CD4-positive, CD25-positive, alpha-beta regulatory T cell (primary cell): ENCODE data around the gene LDLRAP1. TPM values are rescaled to one million over a fixed set of nuclear protein-coding genes. Genes with fewer than 3 reads are reported as not detected.
A peak's percentile ranks its signal among the peaks of the same experiment; 100 is the strongest.

Experiments
- ATAC-seq, 2 donors: fragments of 150-1000 bp; cut with Tn5 transposase; one replicate each; pipeline ENCODE4 v1.10.0; 2021; ENCODE audit warnings: low read depth in 2 of 2, moderate number of reproducible peaks in 2 of 2, moderate library complexity in 1 of 2
- DNase-seq, 3 donors: peaks; one replicate each; pipeline versions ENCODE4 v3.0.0 to v3.0.0-alpha.2; 2012 to 2022; ENCODE audit warnings: mixed read lengths in 1 of 3
- H3K27ac ChIP-seq: one replicate; pipeline ENCODE4 v1.7.0; 2013; ENCODE audit warnings: mild to moderate bottlenecking, low read length; ENCODE audit not compliant: insufficient read depth, poor library complexity, severe bottlenecking
- H3K27me3 ChIP-seq: one replicate; pipeline ENCODE4 v1.7.0; 2013; ENCODE audit warnings: low read length; ENCODE audit not compliant: control insufficient read depth, insufficient read depth
- H3K36me3 ChIP-seq: one replicate; pipeline ENCODE4 v1.7.0; 2013; ENCODE audit warnings: mild to moderate bottlenecking, low read length, moderate library complexity; ENCODE audit not compliant: control insufficient read depth, insufficient read depth
- H3K4me1 ChIP-seq: 2 replicates; pipeline ENCODE4 v1.7.0; 2013; ENCODE audit warnings: mild to moderate bottlenecking, low read length; ENCODE audit not compliant: insufficient read depth, control insufficient read depth, poor library complexity, severe bottlenecking
- H3K4me3 ChIP-seq: one replicate; pipeline ENCODE4 v1.7.0; 2013; ENCODE audit warnings: low read depth, mild to moderate bottlenecking, low read length, moderate library complexity
- H3K9me3 ChIP-seq, 2 experiments: 1 replicate in 1 of 2; 2 replicates in 1 of 2; pipeline ENCODE4 v1.7.0; 2013; ENCODE audit warnings: low read length in 2 of 2, mild to moderate bottlenecking in 1 of 2, moderate library complexity in 1 of 2; ENCODE audit not compliant: control insufficient read depth in 2 of 2
- H3K27ac Mint-ChIP-seq, 3 donors: one replicate each; pipeline ENCODE4 v1.8.0; 2020 to 2022; ENCODE audit warnings: mild to moderate bottlenecking in 3 of 3, mixed read lengths in 3 of 3, moderate library complexity in 2 of 3
- H3K27me3 Mint-ChIP-seq: one replicate; pipeline ENCODE4 v1.8.0; 2022; ENCODE audit warnings: mild to moderate bottlenecking, mixed read lengths
- H3K36me3 Mint-ChIP-seq: one replicate; pipeline ENCODE4 v1.8.0; 2020; ENCODE audit warnings: mixed read lengths
- H3K4me1 Mint-ChIP-seq, 4 donors: one replicate each; pipeline ENCODE4 v1.8.0; 2020 to 2022; ENCODE audit warnings: mixed read lengths in 4 of 4, mild to moderate bottlenecking in 1 of 4
- H3K4me3 Mint-ChIP-seq, 4 donors: one replicate each; pipeline ENCODE4 v1.8.0; 2020 to 2022; ENCODE audit warnings: mild to moderate bottlenecking in 4 of 4, mixed read lengths in 4 of 4, moderate library complexity in 3 of 4
- H3K9me3 Mint-ChIP-seq, 7 donors: one replicate each; pipeline ENCODE4 v1.8.0; 2020 to 2022; ENCODE audit warnings: mixed read lengths in 7 of 7, mild to moderate bottlenecking in 3 of 7, moderate library complexity in 2 of 7
- polyA plus RNA-seq, 4 donors: library from polyadenylated mRNA; unstranded; fragments of 300-500 nt; fragmentation: Illumina TruSeq; gene quantifications; one replicate each; pipeline ENCODE4 v1.2.3, GENCODE V29; 2021
- total RNA-seq: library from RNA; stranded (reverse); gene quantifications from one replicate; pipeline ENCODE4 v1.2.3, GENCODE V29; 2022

Gene LDLRAP1
- total and polyA plus RNA-seq, 5 donors from 2014 or later: 98.7 to 326 (median 236) TPM

DNA sequence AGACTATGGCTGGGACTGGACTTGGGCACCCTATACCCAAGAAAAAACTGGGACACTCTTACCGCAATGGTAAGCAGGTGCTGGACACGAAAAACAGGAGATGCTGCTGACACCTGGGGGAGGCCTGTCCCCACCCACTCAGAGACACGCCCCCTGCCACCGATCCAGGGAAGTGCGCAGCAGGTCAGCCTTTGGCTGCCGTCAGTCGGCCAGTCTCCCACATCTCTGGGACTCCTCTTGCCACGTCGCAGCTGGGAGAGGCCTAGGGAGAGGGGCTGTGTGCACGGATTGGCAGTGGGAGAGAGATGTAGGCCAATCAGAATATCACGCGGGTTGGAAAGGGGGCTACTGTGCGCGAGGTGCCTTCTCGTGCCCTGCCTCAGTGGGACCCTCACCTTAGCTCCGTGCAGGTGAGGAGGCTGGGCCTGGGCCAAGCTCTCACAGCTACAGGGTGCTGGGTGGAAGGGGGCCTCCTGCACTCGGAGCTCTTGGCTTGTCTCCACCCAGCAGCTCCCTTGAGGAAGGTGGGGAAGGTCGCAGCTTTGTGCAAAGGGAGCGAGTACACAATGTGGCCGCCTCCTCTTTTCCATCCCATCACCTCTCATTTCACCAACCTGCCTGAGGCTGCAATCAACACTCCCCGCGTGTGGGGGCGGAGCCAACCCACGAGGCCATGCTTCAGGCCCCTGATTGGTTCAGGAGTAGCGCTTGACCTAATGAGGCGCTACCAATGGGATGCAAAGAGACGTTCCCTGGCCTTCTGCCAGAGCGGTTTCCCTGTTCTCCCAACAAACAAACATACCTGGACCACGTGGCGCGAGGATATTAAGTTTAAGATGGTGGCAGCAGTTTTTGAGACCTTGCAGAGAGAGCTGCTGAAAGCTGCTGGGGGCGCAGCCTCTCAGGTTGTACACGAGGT lies 25.7 kb upstream of the LDLRAP1 start:
- Histone ChIP-seq H3K27ac (no peak overlapping the region), H3K9me3 (no peaks in the 10 kb centered on the region), H3K27me3 (no peaks in the 10 kb centered on the region), H3K4me1 (peaks cover 5% of the 10 kb centered on the region), H3K4me3 (no peak overlapping the region), H3K36me3 (no peaks in the 10 kb centered on the region)
- H3K4me1 Mint-ChIP-seq: peaks cover 4 to 16% (median 12%) of the 10 kb centered on the region in 4 donors
- DNase-seq (no peak), ATAC-seq (no peak)
- H3K9me3 Mint-ChIP-seq: peaks cover 0 to 6% (median 0%) of the 10 kb centered on the region in 7 donors
- no peak overlapping the region for H3K4me3 Mint-ChIP-seq
- H3K36me3 Mint-ChIP-seq: no peaks in the 10 kb centered on the region
- H3K27me3 Mint-ChIP-seq: peaks cover 4% of the 10 kb centered on the region
- no peak overlapping the region for H3K27ac Mint-ChIP-seq

DNA sequence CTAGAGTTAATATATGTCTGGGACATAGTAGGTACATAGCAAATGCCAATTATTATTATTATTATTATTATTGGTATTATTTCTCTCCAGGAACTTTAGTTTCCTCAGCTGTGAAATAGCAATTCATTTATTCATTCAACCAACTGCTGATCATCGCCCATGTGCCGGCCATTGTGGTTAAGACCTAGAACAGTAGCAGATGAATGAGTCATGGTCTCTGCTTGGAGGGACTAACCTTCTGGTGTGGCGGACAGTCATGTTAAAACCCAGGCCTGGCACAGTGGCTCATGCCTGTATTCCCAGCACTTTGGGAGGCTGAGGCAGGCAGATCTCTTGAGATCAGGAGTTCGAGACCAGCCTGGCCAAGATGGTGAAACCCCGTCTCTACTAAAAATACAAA lies 23.8 kb upstream of the LDLRAP1 start:
- no peaks in the 10 kb centered on the region for H3K9me3 ChIP-seq
- no peak for DNase-seq
- no peaks in the 10 kb centered on the region for H3K27me3 Mint-ChIP-seq
- H3K27me3 ChIP-seq: no peaks in the 10 kb centered on the region
- H3K4me1 Mint-ChIP-seq: peaks cover 4 to 16% (median 11%) of the 10 kb centered on the region in 4 donors
- no peaks in the 10 kb centered on the region for H3K36me3 ChIP-seq
- H3K9me3 Mint-ChIP-seq: peaks cover 0 to 5% (median 0%) of the 10 kb centered on the region in 7 donors
- H3K36me3 Mint-ChIP-seq: no peaks in the 10 kb centered on the region
- no peak overlapping the region for H3K4me3 Mint-ChIP-seq
- no peak overlapping the region for H3K27ac ChIP-seq
- no peak for ATAC-seq
- no peak overlapping the region for H3K4me3 ChIP-seq
- peaks cover 5% of the 10 kb centered on the region for H3K4me1 ChIP-seq
- peak overlapping the region in 1 of 3 donors; percentile 87 for H3K27ac Mint-ChIP-seq

DNA sequence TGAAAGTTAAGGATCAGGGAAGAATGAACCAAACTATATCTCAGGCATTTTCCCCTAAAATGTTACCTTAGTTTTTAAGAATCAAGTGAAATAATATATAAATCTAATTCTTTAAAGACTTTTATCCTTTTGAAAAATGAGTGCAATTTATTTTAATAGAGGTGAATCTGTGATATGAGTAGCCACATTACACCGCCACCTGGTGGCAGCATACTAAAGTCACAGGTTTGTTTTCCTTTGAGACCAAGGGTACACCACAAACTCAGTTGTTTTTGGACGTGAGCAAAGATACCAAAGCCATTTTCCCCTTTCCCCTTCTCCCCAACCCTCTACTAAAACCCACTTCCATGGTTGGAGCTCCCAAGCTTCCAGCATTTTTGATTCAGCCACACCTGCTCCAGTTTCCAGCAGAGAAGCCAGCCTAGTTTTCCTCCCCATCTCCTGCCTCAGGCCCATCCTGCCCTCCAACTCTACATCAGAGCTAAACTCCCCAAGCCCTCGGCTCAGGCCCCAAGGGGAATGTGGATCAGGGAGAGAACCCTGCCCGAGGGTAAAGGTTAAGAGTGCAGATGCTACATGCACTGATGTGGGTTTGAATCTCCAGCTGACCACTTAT lies 22.9 kb upstream of the LDLRAP1 start:
- Mint-ChIP-seq H3K9me3 (peaks cover 0 to 4% (median 3%) of the 10 kb centered on the region in 7 donors), H3K36me3 (no peaks in the 10 kb centered on the region), H3K27ac (peak overlapping the region; percentile 87 to 90 (median 88)), H3K27me3 (no peaks in the 10 kb centered on the region), H3K4me1 (peaks cover 4 to 16% (median 10%) of the 10 kb centered on the region in 4 donors), H3K4me3 (no peak overlapping the region)
- ATAC-seq (peak; percentile 64 to 67), DNase-seq (peak; percentile 50 to 83 (median 71))
- Histone ChIP-seq H3K4me1 (peaks cover 5% of the 10 kb centered on the region), H3K9me3 (no peaks in the 10 kb centered on the region), H3K4me3 (no peak overlapping the region), H3K36me3 (no peaks in the 10 kb centered on the region), H3K27ac (no peak overlapping the region), H3K27me3 (no peaks in the 10 kb centered on the region)

DNA sequence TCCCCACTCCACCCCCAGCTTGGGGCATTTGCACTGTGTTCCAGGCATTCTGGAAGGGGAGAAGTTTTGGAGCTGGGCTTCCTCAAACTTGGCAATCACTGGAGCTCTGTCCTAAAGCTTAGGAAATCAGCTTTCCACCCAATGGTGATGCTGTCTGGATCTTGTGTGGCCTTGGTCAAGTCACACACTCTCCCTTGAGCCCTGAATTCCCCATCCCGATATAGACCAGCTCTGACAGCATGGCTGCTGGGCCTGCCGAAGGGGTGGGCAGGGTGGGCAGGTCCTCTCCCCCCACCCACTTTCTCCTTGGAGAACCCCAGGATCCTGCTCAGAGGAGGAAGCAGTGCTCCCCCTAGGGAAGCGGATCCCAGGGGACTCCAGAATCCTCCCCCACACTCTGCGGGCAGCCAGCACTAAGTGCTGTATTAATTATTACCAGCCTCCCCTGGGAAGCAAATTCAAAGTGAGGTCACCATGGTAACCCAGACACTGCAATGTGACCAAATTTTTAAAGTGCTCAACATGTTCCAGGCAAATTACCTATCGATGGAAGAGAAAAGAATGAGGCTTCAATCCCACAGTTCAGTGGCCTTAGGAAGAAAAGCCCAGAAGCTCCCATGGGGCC lies 21.3 kb upstream of the LDLRAP1 start:
- no peaks in the 10 kb centered on the region for H3K36me3 ChIP-seq
- no peak overlapping the region for H3K4me3 Mint-ChIP-seq

DNA sequence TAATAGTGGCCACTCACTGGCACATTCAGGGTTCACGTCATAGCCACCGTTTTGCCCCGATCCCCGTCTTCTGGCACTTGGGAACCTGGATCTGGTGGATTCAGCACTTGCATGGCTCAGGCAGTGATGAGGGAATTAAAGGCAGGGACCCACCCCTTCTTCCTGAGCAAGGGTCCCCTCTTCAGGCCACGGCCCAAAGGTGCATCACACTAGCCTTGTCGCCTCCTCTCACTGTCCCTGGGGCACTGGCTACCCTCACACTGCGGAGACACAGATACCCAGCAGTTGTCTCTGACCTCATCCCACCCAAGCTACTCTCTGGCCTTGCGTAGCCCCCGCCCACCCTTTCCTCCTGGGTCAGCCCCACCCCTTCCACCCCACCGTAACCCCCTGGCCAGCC lies 19.9 kb upstream of the LDLRAP1 start:
- ATAC-seq: no peak
- H3K36me3 Mint-ChIP-seq: no peaks in the 10 kb centered on the region
- DNase-seq: peak in 1 of 3 donors; percentile 26
- no peak overlapping the region for H3K4me3 Mint-ChIP-seq
- H3K27me3 Mint-ChIP-seq: no peaks in the 10 kb centered on the region
- H3K9me3 ChIP-seq: no peaks in the 10 kb centered on the region
- H3K9me3 Mint-ChIP-seq: peaks cover 0 to 4% (median 0%) of the 10 kb centered on the region in 7 donors
- peaks cover 4 to 16% (median 8%) of the 10 kb centered on the region in 4 donors for H3K4me1 Mint-ChIP-seq
- H3K4me3 ChIP-seq: no peak overlapping the region
- peaks cover 5% of the 10 kb centered on the region for H3K4me1 ChIP-seq
- no peak overlapping the region for H3K27ac Mint-ChIP-seq
- H3K27ac ChIP-seq: no peak overlapping the region
- H3K36me3 ChIP-seq: no peaks in the 10 kb centered on the region
- no peaks in the 10 kb centered on the region for H3K27me3 ChIP-seq

More for the DNA sequence above, 21.3 kb upstream of the LDLRAP1 start:
- Mint-ChIP-seq H3K9me3 (peaks cover 0 to 4% (median 0%) of the 10 kb centered on the region in 7 donors), H3K27me3 (no peaks in the 10 kb centered on the region), H3K27ac (peak overlapping the region in 1 of 3 donors; percentile 75), H3K4me1 (peaks cover 4 to 16% (median 10%) of the 10 kb centered on the region in 4 donors), H3K36me3 (no peaks in the 10 kb centered on the region)
- no peaks in the 10 kb centered on the region for H3K9me3 ChIP-seq
- no peak overlapping the region for H3K4me3 ChIP-seq
- ATAC-seq: no peak
- no peak for DNase-seq
- no peak overlapping the region for H3K27ac ChIP-seq
- no peaks in the 10 kb centered on the region for H3K27me3 ChIP-seq
- peaks cover 5% of the 10 kb centered on the region for H3K4me1 ChIP-seq

DNA sequence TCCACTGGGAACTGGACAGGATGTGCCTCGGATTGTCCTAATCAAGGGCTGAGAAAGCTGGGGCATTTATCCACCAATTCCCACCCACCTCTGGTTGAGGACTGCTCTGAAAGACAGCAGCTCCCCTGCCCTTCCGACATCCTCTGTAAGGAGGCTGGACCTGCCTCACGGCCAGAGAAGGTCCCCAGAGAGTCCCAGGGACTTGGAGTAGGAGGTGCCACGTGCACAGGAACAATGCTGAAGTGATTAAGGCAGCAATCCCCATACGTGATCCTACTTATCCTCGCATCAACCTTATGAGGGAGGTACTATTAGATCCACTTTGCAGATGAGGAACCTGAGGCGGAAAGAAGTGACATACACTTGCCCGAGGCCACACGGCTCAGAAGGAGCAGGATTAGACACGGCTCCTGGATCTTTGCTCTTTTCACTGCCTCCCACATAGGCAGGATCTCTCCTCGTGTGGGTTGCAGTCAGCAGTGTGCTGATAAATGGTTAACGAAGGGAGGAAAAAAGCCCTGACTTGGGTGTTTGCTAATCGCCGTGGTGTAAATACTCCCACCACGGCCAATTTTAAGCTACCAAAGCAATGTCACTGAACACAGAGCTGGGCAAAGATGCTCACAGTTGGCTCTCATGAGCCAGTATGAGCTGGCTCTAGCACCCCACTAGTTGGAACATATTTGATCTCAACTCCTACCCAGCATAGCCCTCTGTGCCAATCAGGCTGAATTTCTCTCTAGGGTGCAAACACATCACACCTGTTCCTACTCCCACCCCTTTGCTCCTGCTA lies 18.6 kb upstream of the LDLRAP1 start:
- Mint-ChIP-seq H3K4me1 (peaks cover 4 to 16% (median 9%) of the 10 kb centered on the region in 4 donors), H3K27me3 (no peaks in the 10 kb centered on the region), H3K9me3 (peaks cover 0 to 4% (median 0%) of the 10 kb centered on the region in 7 donors), H3K36me3 (no peaks in the 10 kb centered on the region), H3K4me3 (no peak overlapping the region), H3K27ac (no peak overlapping the region)
- Histone ChIP-seq H3K4me3 (no peak overlapping the region), H3K4me1 (peaks cover 5% of the 10 kb centered on the region), H3K9me3 (no peaks in the 10 kb centered on the region), H3K36me3 (no peaks in the 10 kb centered on the region), H3K27me3 (no peaks in the 10 kb centered on the region), H3K27ac (no peak overlapping the region)
- ATAC-seq: no peak
- no peak for DNase-seq

DNA sequence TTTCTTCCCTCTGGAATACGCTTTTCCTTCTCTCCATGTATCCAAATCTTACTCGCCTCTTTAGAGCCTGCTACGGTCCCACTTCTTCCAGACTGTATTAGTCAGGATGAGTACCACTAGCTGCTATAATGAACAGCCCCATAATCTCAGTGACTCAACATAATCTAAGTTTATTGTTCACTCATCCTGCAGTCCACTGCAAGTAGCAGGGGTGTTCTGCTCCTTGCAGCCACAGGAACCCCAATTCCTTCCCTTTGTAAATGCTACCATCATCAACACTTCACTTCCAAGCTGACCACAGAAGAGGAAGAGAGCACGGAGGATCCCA lies 18.1 kb upstream of the LDLRAP1 start:
- Mint-ChIP-seq H3K9me3 (peaks cover 0 to 4% (median 0%) of the 10 kb centered on the region in 7 donors), H3K27ac (no peak overlapping the region)

More for the DNA sequence above, 18.1 kb upstream of the LDLRAP1 start:
- H3K9me3 ChIP-seq: no peaks in the 10 kb centered on the region
- H3K4me3 ChIP-seq: no peak overlapping the region
- ATAC-seq (no peak), DNase-seq (no peak)
- no peaks in the 10 kb centered on the region for H3K36me3 ChIP-seq
- Mint-ChIP-seq H3K4me1 (peaks cover 4 to 10% (median 8%) of the 10 kb centered on the region in 4 donors), H3K36me3 (no peaks in the 10 kb centered on the region), H3K4me3 (no peak overlapping the region), H3K27me3 (no peaks in the 10 kb centered on the region)
- H3K4me1 ChIP-seq: peaks cover 5% of the 10 kb centered on the region
- H3K27me3 ChIP-seq: no peaks in the 10 kb centered on the region
- no peak overlapping the region for H3K27ac ChIP-seq
